HCT116 (cell line): ENCODE measurements around the gene MS4A8. TPM values are rescaled to one million over a fixed set of nuclear protein-coding genes. Genes with fewer than 3 reads are reported as not detected.

Experiments used
- ATAC-seq: fragments of 200-7000 bp; cut with Tn5 transposase; 2 replicates; pipeline ENCODE4 v1.9.1; 2020; ENCODE audit warnings: mild to moderate bottlenecking, moderate library complexity
- BruUV-seq: library from RNA; stranded (reverse); fragments of 400-500 nt; replicated peaks from 2 replicates; lab custom pipeline; 2021; lab: Mats Ljungman, UMichigan
- CTCF ChIA-PET: fragments of 300-600 bp; sonication (Branson Sonifier 250); formaldehyde crosslinking; loops from one replicate; lab custom pipeline; 2021; ENCODE audit warnings: antibody characterized with exemption; lab: Charles Lee
- POLR2A ChIA-PET: fragments of 300-600, 350-600 bp; sonication (Branson Sonifier 250); formaldehyde crosslinking; loops from one replicate; lab custom pipeline; 2021; ENCODE audit warnings: antibody characterized with exemption; lab: Charles Lee
- RAD21 ChIA-PET, 2 experiments: fragments of 300-600 bp; sonication (Branson Sonifier 250); formaldehyde crosslinking; loops; one replicate each; lab custom pipeline; 2023; ENCODE audit warnings: low total read pairs in 2 of 2; ENCODE audit not compliant: uncharacterized antibody in 2 of 2, unreplicated experiment in 2 of 2, low non-redundant PET in 1 of 2; lab: Charles Lee
- DNase-seq: peaks from one replicate; pipeline ENCODE4 v3.0.0-alpha.2; 2010; ENCODE audit warnings: low read depth, low spot score
- H2AFZ ChIP-seq: fragments of 200-600 bp; shearing (Covaris generic), sonication (generic); 2 replicates; pipeline ENCODE4 v1.6.1; 2017; ENCODE audit warnings: low read depth, mixed run types, mixed read lengths, antibody characterized with exemption, low read length; ENCODE audit not compliant: poor library complexity, severe bottlenecking
- H3K27ac ChIP-seq: 2 replicates; pipeline ENCODE4 v1.5.1; 2012; ENCODE audit warnings: low read depth, low read length
- H3K27me3 ChIP-seq: fragments of 200-600 bp; sonication (generic); 2 replicates; pipeline ENCODE4 v1.6.1; 2016; ENCODE audit warnings: mixed run types, low read length, mixed read lengths; ENCODE audit not compliant: insufficient read depth
- H3K36me3 ChIP-seq, 2 experiments: fragments of 200-500 bp in 1 of 2; fragments of 200-600 bp in 1 of 2; sonication (Bioruptor generic) in 1 of 2; sonication (generic) in 1 of 2; 2 replicates each; pipeline versions ENCODE4 v1.5.1 to v1.6.1; 2014 to 2016; ENCODE audit warnings: low read length in 2 of 2, inconsistent platforms in 1 of 2, mixed read lengths in 1 of 2, mixed run types in 1 of 2; ENCODE audit not compliant: insufficient read depth in 2 of 2, control insufficient read depth in 1 of 2
- H3K4me1 ChIP-seq, 2 experiments: fragments of 200-600 bp in 1 of 2; sonication (generic) in 1 of 2; 2 replicates each; pipeline versions ENCODE4 v1.5.1 to v1.6.1; 2012 to 2017; ENCODE audit warnings: low read length in 2 of 2, inconsistent platforms in 1 of 2, mild to moderate bottlenecking in 1 of 2, mixed read lengths in 1 of 2, mixed run types in 1 of 2, moderate library complexity in 1 of 2; ENCODE audit not compliant: insufficient read depth in 2 of 2, control insufficient read depth in 1 of 2
- H3K4me2 ChIP-seq: fragments of 200-600 bp; sonication (generic); 2 replicates; pipeline ENCODE4 v1.6.1; 2017; ENCODE audit warnings: mixed run types, low read length, mixed read lengths
- H3K4me3 ChIP-seq, 2 experiments: fragments of 200-600 bp in 1 of 2; sonication (generic) in 1 of 2; replicated peaks in 1 of 2; 2 replicates each; pipeline ENCODE4 v1.5.1; 2011 to 2016; ENCODE audit warnings: low read length in 2 of 2, control low read depth in 1 of 2, low read depth in 1 of 2, mild to moderate bottlenecking in 1 of 2, mixed read lengths in 1 of 2, mixed run types in 1 of 2
- H3K79me2 ChIP-seq: fragments of 200-600 bp; sonication (generic); 2 replicates; pipeline ENCODE4 v1.6.1; 2017; ENCODE audit warnings: mild to moderate bottlenecking, mixed run types, low read length, moderate library complexity, mixed read lengths; ENCODE audit not compliant: insufficient read depth
- H3K9ac ChIP-seq: fragments of 200-600 bp; sonication (generic); 2 replicates; pipeline ENCODE4 v1.6.1; 2016; ENCODE audit warnings: low read length, mixed read lengths
- H3K9me2 ChIP-seq: fragments of 200-600 bp; sonication (generic), shearing (Covaris generic); 2 replicates; pipeline ENCODE4 v1.6.1; 2017; ENCODE audit warnings: mixed run types, mild to moderate bottlenecking, moderate library complexity; ENCODE audit not compliant: insufficient read depth
- H3K9me3 ChIP-seq, 2 experiments: fragments of 200-500 bp in 1 of 2; fragments of 200-600 bp in 1 of 2; sonication (Bioruptor generic) in 1 of 2; sonication (generic) in 1 of 2; 2 replicates each; pipeline ENCODE4 v1.6.1; 2014 to 2017; ENCODE audit warnings: low read length in 2 of 2, mixed read lengths in 2 of 2, inconsistent platforms in 1 of 2, low read depth in 1 of 2, mild to moderate bottlenecking in 1 of 2, mixed run types in 1 of 2, moderate library complexity in 1 of 2; ENCODE audit not compliant: control insufficient read depth in 1 of 2, insufficient read depth in 1 of 2
- H4K20me1 ChIP-seq: fragments of 200-600 bp; sonication (generic), shearing (Covaris generic); 2 replicates; pipeline ENCODE4 v1.6.1; 2017; ENCODE audit warnings: mixed run types, mild to moderate bottlenecking, moderate library complexity; ENCODE audit not compliant: insufficient read depth
- CEBPB ChIP-seq: IDR thresholded peaks from 2 replicates; pipeline ENCODE4 v1.6.1; 2012; ENCODE audit warnings: low read depth
- ELF1 ChIP-seq: IDR thresholded peaks from 2 replicates; pipeline ENCODE4 v1.6.1; 2012; ENCODE audit warnings: low read depth, borderline replicate concordance
- ZBTB33 ChIP-seq: IDR thresholded peaks from 2 replicates; pipeline ENCODE4 v1.6.1; 2011; ENCODE audit warnings: mild to moderate bottlenecking, low read length, moderate library complexity; ENCODE audit not compliant: insufficient replicate concordance; ENCODE audit errors: extremely low read depth
- intact Hi-C: fragments of 100-400 bp; cut with micrococcal nuclease; formaldehyde crosslinking; loops from 2 replicates; pipeline ENCODE4 v1.10.0; 2022
- total RNA-seq: library from RNA; stranded (reverse); gene quantifications from one replicate; pipeline ENCODE4 v1.2.1, GENCODE V29; 2021; ENCODE audit not compliant: unreplicated experiment
- TF ChIP-seq, protein P1 (sequence below), 3 experiments: fragments of 200-600 bp in 1 of 3; sonication (generic) in 1 of 3; IDR thresholded peaks in 2 of 3; conservative IDR thresholded peaks in 1 of 3; 2 replicates each; pipeline ENCODE4 v1.5.1; 2012 to 2017; ENCODE audit warnings: low read depth in 2 of 3, low read length in 2 of 3, antibody characterized with exemption in 1 of 3, borderline replicate concordance in 1 of 3, control low read depth in 1 of 3, mild to moderate bottlenecking in 1 of 3, mixed read lengths in 1 of 3, mixed run types in 1 of 3, moderate library complexity in 1 of 3; ENCODE audit not compliant: insufficient read depth in 1 of 3
- TF ChIP-seq, protein P2 (sequence below): IDR thresholded peaks from 2 replicates; pipeline ENCODE4 v1.6.1; 2012

MS4A8 gene
- total RNA-seq, 1 experiment from 2014 or later = 0.17 TPM

DNA sequence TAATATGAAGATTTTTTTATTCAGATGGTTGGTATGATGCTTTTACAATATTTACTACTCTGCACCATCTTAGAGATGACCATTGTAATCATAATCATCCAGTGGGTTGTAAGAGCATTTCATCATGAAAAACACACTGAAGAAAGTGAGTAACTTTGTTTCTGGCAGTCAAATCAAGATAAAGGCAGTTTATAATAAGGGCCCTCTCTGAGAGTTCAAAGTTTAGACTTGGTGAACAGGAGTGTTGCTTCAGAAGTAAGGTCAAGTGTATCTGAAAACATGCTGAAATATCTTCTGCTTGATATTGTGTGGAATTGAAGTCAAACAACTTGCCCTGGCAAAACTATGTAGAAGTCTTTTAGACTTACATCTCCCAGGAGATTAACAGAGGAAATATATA is 19.5 kb upstream of the MS4A8 start:
- no TSS peak for BruUV-seq
- Histone ChIP-seq H3K4me2 (no peak overlapping the region), H3K4me3 (no peak overlapping the region), H3K27me3 (no peaks in the 10 kb centered on the region), H3K9me2 (no peaks in the 10 kb centered on the region), H3K9me3 (peaks cover 0 to 8% of the 10 kb centered on the region in 2 experiments; a peak in 2 of 4 replicates), H4K20me1 (no peaks in the 10 kb centered on the region), H3K4me1 (no peaks in the 10 kb centered on the region), H3K9ac (no peak overlapping the region), H3K36me3 (no peaks in the 10 kb centered on the region), H3K27ac (no peak overlapping the region), H2AFZ (no peak overlapping the region), H3K79me2 (no peaks in the 10 kb centered on the region)
- TF ChIP-seq ZBTB33 (no peak), ELF1 (no peak), CEBPB (no peak)
- TF ChIP-seq, protein P1, sequence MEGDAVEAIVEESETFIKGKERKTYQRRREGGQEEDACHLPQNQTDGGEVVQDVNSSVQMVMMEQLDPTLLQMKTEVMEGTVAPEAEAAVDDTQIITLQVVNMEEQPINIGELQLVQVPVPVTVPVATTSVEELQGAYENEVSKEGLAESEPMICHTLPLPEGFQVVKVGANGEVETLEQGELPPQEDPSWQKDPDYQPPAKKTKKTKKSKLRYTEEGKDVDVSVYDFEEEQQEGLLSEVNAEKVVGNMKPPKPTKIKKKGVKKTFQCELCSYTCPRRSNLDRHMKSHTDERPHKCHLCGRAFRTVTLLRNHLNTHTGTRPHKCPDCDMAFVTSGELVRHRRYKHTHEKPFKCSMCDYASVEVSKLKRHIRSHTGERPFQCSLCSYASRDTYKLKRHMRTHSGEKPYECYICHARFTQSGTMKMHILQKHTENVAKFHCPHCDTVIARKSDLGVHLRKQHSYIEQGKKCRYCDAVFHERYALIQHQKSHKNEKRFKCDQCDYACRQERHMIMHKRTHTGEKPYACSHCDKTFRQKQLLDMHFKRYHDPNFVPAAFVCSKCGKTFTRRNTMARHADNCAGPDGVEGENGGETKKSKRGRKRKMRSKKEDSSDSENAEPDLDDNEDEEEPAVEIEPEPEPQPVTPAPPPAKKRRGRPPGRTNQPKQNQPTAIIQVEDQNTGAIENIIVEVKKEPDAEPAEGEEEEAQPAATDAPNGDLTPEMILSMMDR (IDR thresholded peaks at IDR 0.05 in 2 of 3, conservative IDR thresholded peaks at IDR 0.05 in 1 of 3; ENCODE audit: borderline replicate concordance in 1 of 3, insufficient read depth in 1 of 3, low read depth in 2 of 3, low read length in 2 of 3) = no peak
- TF ChIP-seq, protein P2, sequence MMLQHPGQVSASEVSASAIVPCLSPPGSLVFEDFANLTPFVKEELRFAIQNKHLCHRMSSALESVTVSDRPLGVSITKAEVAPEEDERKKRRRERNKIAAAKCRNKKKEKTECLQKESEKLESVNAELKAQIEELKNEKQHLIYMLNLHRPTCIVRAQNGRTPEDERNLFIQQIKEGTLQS = no peak
- ATAC-seq = no peak
- ChIA-PET RAD21 (no interaction called here), CTCF (no interaction called here), POLR2A (no interaction called here)
- no peak for DNase-seq
- intact Hi-C loops = no loop called here
